GM21737 (cell line): ENCODE measurements around the gene COX19.

Source experiments
- ATAC-seq: cut with Tn5 transposase; IDR thresholded peaks from one replicate; pipeline ENCODE4 v1.9.1; 2021; ENCODE audit warnings: mild to moderate bottlenecking, moderate library complexity; ENCODE audit not compliant: unreplicated experiment

Gene COX19

DNA sequence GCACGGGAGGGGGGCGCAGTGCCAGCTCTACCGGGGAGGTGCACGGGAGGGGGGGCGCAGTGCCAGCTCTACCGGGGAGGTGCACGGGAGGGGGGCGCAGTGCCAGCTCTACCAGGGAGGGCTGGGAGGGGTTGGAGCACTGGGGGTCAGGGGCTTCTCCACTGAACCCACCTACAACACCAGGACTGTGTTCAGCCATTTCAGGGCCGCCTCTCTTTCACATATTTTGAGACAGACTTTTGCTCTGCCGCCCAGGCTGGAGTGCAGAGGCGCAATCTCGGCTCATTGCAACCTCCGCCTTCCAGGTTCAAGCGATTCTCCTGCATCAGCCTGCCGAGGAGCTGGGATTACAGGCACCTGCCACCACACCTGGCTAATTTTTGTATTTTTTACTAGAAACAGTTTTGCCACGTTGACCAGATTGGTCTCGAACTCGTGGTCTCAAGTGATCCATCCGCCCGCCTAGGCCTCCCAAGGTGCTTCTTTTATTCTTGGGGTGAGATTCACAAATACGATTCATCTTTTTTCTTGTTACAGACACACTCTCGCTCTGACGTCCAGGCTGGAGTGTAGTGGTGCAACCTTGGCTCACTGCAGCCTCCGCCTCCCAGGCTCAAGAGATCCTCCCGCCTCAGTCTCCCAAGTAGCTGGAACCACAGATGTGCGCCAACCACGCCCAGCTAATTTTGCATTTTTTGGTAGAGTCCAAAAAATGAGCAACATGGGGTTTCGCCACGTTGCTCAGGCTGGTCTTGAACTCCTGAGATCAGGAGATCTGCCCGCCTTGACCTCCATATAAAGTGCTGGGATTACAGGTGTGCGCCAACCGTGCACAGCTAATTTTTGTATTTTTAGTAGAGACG lies 57.9 kb downstream of the COX19 start:
- no peak for ATAC-seq

DNA sequence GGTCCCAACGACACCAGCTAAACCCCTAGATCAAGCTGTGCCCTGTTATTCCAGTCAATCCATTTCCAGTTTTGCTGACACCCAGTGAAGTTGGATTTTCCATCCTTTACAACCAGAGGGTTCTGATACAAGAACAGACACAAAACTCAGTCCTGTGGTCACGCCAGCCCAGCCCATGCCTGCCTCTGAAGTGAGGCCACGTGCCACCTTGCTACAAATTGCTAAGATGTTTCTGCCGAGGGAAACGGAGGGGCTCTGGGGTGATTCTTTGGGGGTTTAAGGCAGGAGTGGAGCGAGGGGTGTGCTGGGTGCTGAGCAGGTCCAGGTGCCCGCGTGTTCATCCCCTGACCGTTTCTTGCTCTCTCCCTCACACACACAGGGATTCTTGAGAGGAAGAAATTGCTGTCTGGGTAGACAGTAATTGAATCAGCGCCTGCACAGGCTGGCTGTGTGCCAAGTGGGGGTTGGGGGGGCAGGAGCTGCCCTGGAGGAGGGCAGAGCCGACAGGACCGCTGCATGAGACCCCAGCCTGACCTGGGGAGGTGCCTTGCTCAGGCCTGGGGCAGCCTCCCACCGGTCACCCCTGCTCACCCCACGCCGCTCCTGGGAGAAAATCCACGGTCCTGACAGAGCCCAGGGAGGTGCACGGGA lies 58.9 kb downstream of the COX19 start:
- no peak for ATAC-seq
